Measurements from ENCODE around the gene SIGLEC1. TPM values are rescaled to one million over a fixed set of nuclear protein-coding genes. Genes with fewer than 3 reads are reported as not detected.

Gene SIGLEC1
- total RNA-seq, 1 experiment from 2014 or later = not detected

Other genes starting within 250 kb of the SIGLEC1 start
- gene ATRN, start 241.6 kb downstream of the SIGLEC1 start, total RNA-seq (2014; rRNA removed; shearing (Covaris generic)) = 8.7 and 11.1 TPM in 2 replicates
- gene GFRA4, start 49.2 kb downstream of the SIGLEC1 start, total RNA-seq (2014; rRNA removed; shearing (Covaris generic)) = not detected in 2 replicates
- gene ADAM33, start 30.6 kb downstream of the SIGLEC1 start, total RNA-seq (2014; rRNA removed; shearing (Covaris generic)) = not detected in 2 replicates
- gene HSPA12B, start 20.1 kb upstream of the SIGLEC1 start, total RNA-seq (2014; rRNA removed; shearing (Covaris generic)) = 0.17 TPM in 1 of 2 replicates, not detected in the other
- gene ADISSP, start 55.2 kb upstream of the SIGLEC1 start, total RNA-seq (2014; rRNA removed; shearing (Covaris generic)) = 39.4 and 40.4 TPM in 2 replicates
- gene SPEF1, start 68.8 kb upstream of the SIGLEC1 start, total RNA-seq (2014; rRNA removed; shearing (Covaris generic)) = 0.51 TPM in 1 of 2 replicates, not detected in the other
- 91.3 and 94.1 TPM in 2 replicates for gene CENPB, start 74.1 kb upstream of the SIGLEC1 start, total RNA-seq (2014; rRNA removed; shearing (Covaris generic))
- gene CDC25B, start 83.7 kb upstream of the SIGLEC1 start, total RNA-seq (2014; rRNA removed; shearing (Covaris generic)) = 39.7 and 43.3 TPM in 2 replicates
- gene AP5S1, start 107.9 kb upstream of the SIGLEC1 start, total RNA-seq (2014; rRNA removed; shearing (Covaris generic)) = 14.1 and 14.9 TPM in 2 replicates
- gene MAVS, start 134.2 kb upstream of the SIGLEC1 start, total RNA-seq (2014; rRNA removed; shearing (Covaris generic)) = 9.6 and 11.5 TPM in 2 replicates
- gene PANK2, start 176.8 kb upstream of the SIGLEC1 start, total RNA-seq (2014; rRNA removed; shearing (Covaris generic)) = 62.3 and 69.2 TPM in 2 replicates